K562 (cell line): ENCODE results near the gene LINS1.

Experiments
- EZH2 ChIP-seq: IDR thresholded peaks from 2 replicates; pipeline ENCODE4 v1.6.1; 2012; ENCODE audit warnings: low read depth, mild to moderate bottlenecking, inconsistent platforms, low read length, borderline replicate concordance
- GABPB1 ChIP-seq: sonication (generic); formaldehyde crosslinking; IDR thresholded peaks from 2 replicates; pipeline ENCODE4 v1.8.0; 2022; ENCODE audit warnings: mild to moderate bottlenecking, missing genetic modification reagents
- SREBF2 ChIP-seq: sonication (generic); formaldehyde crosslinking; IDR thresholded peaks from 2 replicates; pipeline ENCODE4 v1.4.0; 2020; ENCODE audit warnings: mild to moderate bottlenecking, missing genetic modification reagents
- USF2 ChIP-seq: sonication (generic); formaldehyde crosslinking; IDR thresholded peaks from 2 replicates; pipeline ENCODE4 v1.5.0; 2020; ENCODE audit warnings: missing genetic modification reagents
- ZNF655 ChIP-seq: fragments of 250-450 bp; sonication (Bioruptor Pico); IDR thresholded peaks from 2 replicates; pipeline ENCODE4 v1.5.0; 2021

GRCh38 chr15:100560323-100560722, 41.7 kb downstream of the LINS1 start:
- TF ChIP-seq USF2 = no peak
- no peak for TF ChIP-seq GABPB1 (CRISPR knock-in tag)
- TF ChIP-seq ZNF655 (CRISPR knock-in tag) = no peak
- no peak for TF ChIP-seq EZH2
- no peak for TF ChIP-seq SREBF2 (CRISPR knock-in tag)
